K562 (cell line): ENCODE measurements around the gene ROM1. TPM values are rescaled to one million over a fixed set of nuclear protein-coding genes. Genes with fewer than 3 reads are reported as not detected.
A peak's percentile ranks its signal among the peaks of the same experiment; 100 is the strongest.

Experiments
- ARID1B ChIP-seq: fragments of 450-650 bp; IDR thresholded peaks from 2 replicates; pipeline ENCODE4 v1.6.1; 2016; ENCODE audit warnings: antibody characterized with exemption, mild to moderate bottlenecking, inconsistent platforms
- ARID3B ChIP-seq: fragments of 250-450 bp; sonication (Bioruptor Pico); IDR thresholded peaks from 2 replicates; pipeline ENCODE4 v1.4.0; 2020; ENCODE audit warnings: borderline replicate concordance
- ELF4 ChIP-seq: fragments of 450-650 bp; formaldehyde crosslinking; IDR thresholded peaks from 2 replicates; pipeline ENCODE4 v1.4.0; 2022; ENCODE audit warnings: missing genetic modification characterization
- GATA2 ChIP-seq: sonication (generic); formaldehyde crosslinking; IDR thresholded peaks from 2 replicates; pipeline ENCODE4 v1.4.0; 2020; ENCODE audit warnings: mild to moderate bottlenecking, missing genetic modification reagents
- GMEB1 ChIP-seq: fragments of 250-450 bp; sonication (Bioruptor Pico); IDR thresholded peaks from 2 replicates; pipeline ENCODE4 v1.4.0; 2020; ENCODE audit warnings: mild to moderate bottlenecking
- MGA ChIP-seq: fragments of 450-650 bp; IDR thresholded peaks from 2 replicates; pipeline ENCODE4 v1.6.1; 2016; ENCODE audit warnings: mild to moderate bottlenecking, moderate library complexity
- TEAD1 ChIP-seq, 2 experiments: fragments of 450-650 bp in 1 of 2; sonication (generic) in 1 of 2; formaldehyde crosslinking; IDR thresholded peaks; 2 replicates each; pipeline versions ENCODE4 v1.4.0 to v1.8.0; 2020 to 2022; ENCODE audit warnings: mild to moderate bottlenecking in 2 of 2, missing genetic modification reagents in 1 of 2
- ZFP91 ChIP-seq: sonication (generic); formaldehyde crosslinking; IDR thresholded peaks from 2 replicates; pipeline ENCODE4 v1.8.0; 2022; ENCODE audit warnings: mild to moderate bottlenecking, missing genetic modification reagents
- ZNF75A ChIP-seq: fragments of 450-650 bp; formaldehyde crosslinking; IDR thresholded peaks from 2 replicates; pipeline ENCODE4 v1.4.0; 2020; ENCODE audit warnings: mild to moderate bottlenecking
- ZNF766 ChIP-seq: fragments of 200-800 bp; sonication (Bioruptor generic); conservative IDR thresholded peaks from 2 replicates; pipeline ENCODE4 v1.6.1; 2016; ENCODE audit warnings: missing genetic modification characterization, missing compliant biosample characterization
- polyA plus RNA-seq, 8 experiments: library from polyadenylated mRNA; depleted of rRNA in 4 of 8; stranded (reverse) in 5 of 8; unstranded in 3 of 8; fragments of >200 nt; fragmentation: Nextera tagmentation in 2 of 8; fragmentation: Illumina TruSeq in 1 of 8; extraction: Ambion mirVana in 2 of 8; extraction: Trizol in 1 of 8; gene quantifications; 2 replicates each; pipeline versions ENCODE4 v1.2.1 to v1.2.3, GENCODE V29; 2011 to 2014; ENCODE audit warnings: inconsistent platforms in 1 of 8, missing spikeins in 1 of 8
- total RNA-seq, 7 experiments: library from RNA; depleted of rRNA in 6 of 7; stranded (reverse); fragments of >200 nt in 6 of 7; fragmentation: Illumina TruSeq in 2 of 7; extraction: Trizol in 2 of 7; gene quantifications; 2 replicates each; pipeline versions ENCODE4 v1.2.1 to v1.2.3, GENCODE V29; 2011 to 2021; ENCODE audit warnings: low replicate concordance in 1 of 7

Gene ROM1
- total and polyA plus RNA-seq, 9 of the 15 experiments (the other 6 are each of a cell fraction or from before 2014, with no cell fraction given), result 0.75 to 4.0 (median 2.6) TPM

- TF ChIP-seq MGA, result no peak; the same call in 1 of the 2 replicates
- peak; percentile 28; the same call in 1 of the 2 replicates for TF ChIP-seq ARID1B
- no peak for TF ChIP-seq ZNF766 (CRISPR knock-in tag)
- peak; percentile 77 for TF ChIP-seq ELF4 (CRISPR knock-in tag)
- TF ChIP-seq TEAD1 (CRISPR knock-in tag; IDR thresholded peaks at IDR 0.05), result 0 out of 4 replicates have a peak, but pooled peaks have one; percentile 34 to 36
- TF ChIP-seq GMEB1 (CRISPR knock-in tag), result peak; percentile 80
- no peak for TF ChIP-seq ARID3B (CRISPR knock-in tag)
- TF ChIP-seq ZNF75A (CRISPR knock-in tag), result no peak
- no peak for TF ChIP-seq ZFP91 (CRISPR knock-in tag)
- peak; percentile 94 for TF ChIP-seq GATA2 (CRISPR knock-in tag)
Observed at GRCh38 chr11:62591448-62592145, 21.5 kb upstream of the ROM1 start, which contains the start of gene TUT1 (continued).
